ENCODE results near the gene ARFGEF2.

Gene ARFGEF2

GRCh38 chr20:49029203-49029602 lies 107.7 kb downstream of the ARFGEF2 start:
- no peak for TF ChIP-seq CTCF (IDR thresholded peaks at IDR 0.05; ENCODE audit: borderline replicate concordance, insufficient read depth, low read depth, low read length)
- no peak overlapping the region for H3K4me3 ChIP-seq (ENCODE audit: low read depth, low read length)

- no peak for TF ChIP-seq CTCF (IDR thresholded peaks at IDR 0.05; ENCODE audit: borderline replicate concordance, insufficient read depth, low read depth, low read length)
- H3K4me3 ChIP-seq (ENCODE audit: low read depth, low read length), result no peak overlapping the region
Measured at GRCh38 chr20:49030954-49031619, 109.6 kb downstream of the ARFGEF2 start.

GRCh38 chr20:49032455-49032854 lies 110.9 kb downstream of the ARFGEF2 start:
- no peak overlapping the region for H3K4me3 ChIP-seq (ENCODE audit: low read depth, low read length)
- no peak for TF ChIP-seq CTCF (IDR thresholded peaks at IDR 0.05; ENCODE audit: borderline replicate concordance, insufficient read depth, low read depth, low read length)

- no peak overlapping the region for H3K4me3 ChIP-seq (ENCODE audit: low read depth, low read length)
- TF ChIP-seq CTCF (IDR thresholded peaks at IDR 0.05; ENCODE audit: borderline replicate concordance, insufficient read depth, low read depth, low read length), result no peak
Measured at GRCh38 chr20:49034070-49034732, 112.7 kb downstream of the ARFGEF2 start.

- no peak for TF ChIP-seq CTCF (IDR thresholded peaks at IDR 0.05; ENCODE audit: borderline replicate concordance, insufficient read depth, low read depth, low read length)
- H3K4me3 ChIP-seq (ENCODE audit: low read depth, low read length), result no peak overlapping the region
Measured at GRCh38 chr20:49037962-49038387, 116.5 kb downstream of the ARFGEF2 start.

- no peak overlapping the region for H3K4me3 ChIP-seq (ENCODE audit: low read depth, low read length)
- TF ChIP-seq CTCF (IDR thresholded peaks at IDR 0.05; ENCODE audit: borderline replicate concordance, insufficient read depth, low read depth, low read length), result no peak
Measured at GRCh38 chr20:49039854-49040253, 118.3 kb downstream of the ARFGEF2 start.

GRCh38 chr20:49043000-49043399 lies 121.5 kb downstream of the ARFGEF2 start:
- H3K4me3 ChIP-seq (ENCODE audit: low read depth, low read length), result no peak overlapping the region
- no peak for TF ChIP-seq CTCF (IDR thresholded peaks at IDR 0.05; ENCODE audit: borderline replicate concordance, insufficient read depth, low read depth, low read length)

Measured in GM12875 (cell line).